Calu3 (cell line): Measurements from ENCODE around the gene PAQR4. TPM values are rescaled to one million over a fixed set of nuclear protein-coding genes. Genes with fewer than 3 reads are reported as not detected.
A peak's percentile ranks its signal among the peaks of the same experiment; 100 is the strongest.

Experiments
- Bru-seq: library from RNA; stranded (reverse); fragments of 400-500 nt; gene quantifications from one replicate; lab custom pipeline; 2021; lab: Mats Ljungman, UMichigan
- BruChase-seq, 2 experiments: library from RNA; stranded (reverse); fragments of 400-500 nt; gene quantifications; one replicate each; lab custom pipeline; 2021; lab: Mats Ljungman, UMichigan
- BruUV-seq: library from RNA; stranded (reverse); fragments of 400-500 nt; replicated peaks from 2 replicates; lab custom pipeline; 2021; lab: Mats Ljungman, UMichigan
- CTCF ChIA-PET: fragments of 300-600 bp; sonication (Branson Sonifier 250); formaldehyde crosslinking; loops from one replicate; lab custom pipeline; 2022; ENCODE audit warnings: antibody characterized with exemption; lab: Charles Lee
- DNase-seq: peaks from one replicate; pipeline ENCODE4 v3.0.0; 2022
- H3K27ac Mint-ChIP-seq: one replicate; pipeline ENCODE4 v1.8.0; 2022; ENCODE audit warnings: mixed read lengths; ENCODE audit not compliant: unreplicated experiment
- H3K27me3 Mint-ChIP-seq: one replicate; pipeline ENCODE4 v1.8.0; 2022; ENCODE audit warnings: mixed read lengths; ENCODE audit not compliant: unreplicated experiment
- H3K36me3 Mint-ChIP-seq: one replicate; pipeline ENCODE4 v1.8.0; 2022; ENCODE audit warnings: mild to moderate bottlenecking, moderate library complexity, mixed read lengths; ENCODE audit not compliant: insufficient read depth, unreplicated experiment
- H3K4me1 Mint-ChIP-seq: one replicate; pipeline ENCODE4 v1.8.0; 2022; ENCODE audit warnings: mild to moderate bottlenecking, low read depth, mixed read lengths; ENCODE audit not compliant: unreplicated experiment
- H3K4me3 Mint-ChIP-seq: one replicate; pipeline ENCODE4 v1.8.0; 2022; ENCODE audit warnings: mild to moderate bottlenecking, low read depth, moderate library complexity, mixed read lengths; ENCODE audit not compliant: unreplicated experiment
- H3K9me3 Mint-ChIP-seq: one replicate; pipeline ENCODE4 v1.8.0; 2022; ENCODE audit warnings: low read depth, mixed read lengths; ENCODE audit not compliant: unreplicated experiment
- CTCF ChIP-seq: fragments of 200-600 bp; IDR thresholded peaks from one replicate; pipeline ENCODE4 v1.8.0; 2022; ENCODE audit warnings: antibody characterized with exemption; ENCODE audit not compliant: unreplicated experiment
- intact Hi-C: fragments of 100-400 bp; cut with micrococcal nuclease; formaldehyde crosslinking; loops from one replicate; pipeline ENCODE4 v1.10.0; 2022; ENCODE audit not compliant: unreplicated experiment
- long read RNA-seq: library from polyadenylated mRNA; stranded (forward); transcript quantifications from one replicate; pipeline ENCODE4 v2.0.0, GENCODE V29; 2022
- total RNA-seq: library from RNA; stranded (reverse); gene quantifications from 2 replicates; pipeline ENCODE4 v1.2.3, GENCODE V29; 2022

The PAQR4 gene
- total RNA-seq: 51.0 and 56.0 TPM in 2 replicates
- percentile 67 among the genes with signal in this experiment for Bru-seq, nascent RNA
- BruChase-seq, experiment 1, labeled RNA remaining after a 6-hour chase: percentile 90 among the genes with signal in this experiment
- percentile 94 among the genes with signal in this experiment for BruChase-seq, experiment 2, labeled RNA remaining after a 2-hour chase
- long read RNA-seq, transcript PAQR4-201 (3 exons, 2,644 nt): minor isoform, 6 of 89 reads
- long read RNA-seq, transcript PAQR4-204 (2 exons, 869 nt): minor isoform, 7 of 89 reads
- long read RNA-seq, transcript PAQR4-202 (3 exons, 2,793 nt): major isoform, 37 of 89 reads
- long read RNA-seq, partial matches to known transcripts: 0 of 89 reads
- long read RNA-seq, other reads (novel, unspliced or antisense): 39 of 89 reads

- Mint-ChIP-seq H3K4me3 (peak within 1 kb of the TSS; percentile 83), H3K36me3 (peaks cover 70% of the 10 kb centered on the region), H3K27ac (peak within 1 kb of the TSS; percentile 72), H3K9me3 (no peaks in the 10 kb centered on the region), H3K4me1 (peaks cover 31% of the 10 kb centered on the region), H3K27me3 (peaks cover 35% of the 10 kb centered on the region)
- no peak for TF ChIP-seq CTCF
- CTCF ChIA-PET: interaction anchor here (0.6 to 1.3 kb wide), 9 partner anchors 8 to 287 kb away, joined by 3 to 10 read pairs (median 3); partner anchors contain the start of genes KCTD5 and TNFRSF12A
- intact Hi-C loops: no loop called here
- BruUV-seq: no TSS peak
- DNase-seq: peak; percentile 97
Observed at GRCh38 chr16:2968738-2969544, at the start of gene PAQR4. Gene PAQR4, plus strand, starts transcription at chr16:2969348. Its CDS starts 327 bp downstream, at chr16:2969675.

GRCh38 chr16:2919511-2920255 lies 49.5 kb upstream of the PAQR4 start:
- Mint-ChIP-seq H3K27me3 (no peaks in the 10 kb centered on the region), H3K4me1 (no peaks in the 10 kb centered on the region), H3K36me3 (peaks cover 19% of the 10 kb centered on the region), H3K4me3 (no peak overlapping the region), H3K9me3 (no peaks in the 10 kb centered on the region), H3K27ac (no peak overlapping the region)
- CTCF ChIA-PET: interaction anchor here (0.7 to 1.0 kb wide), 3 partner anchors 28 to 45 kb away, joined by 3 to 5 read pairs (median 3); no protein-coding TSS in a partner anchor
- peak; percentile 84 for TF ChIP-seq CTCF
- intact Hi-C loops: loop anchor here (2.0 kb wide), 1 partner anchor 45 kb away; no protein-coding TSS in a partner anchor
- no TSS peak for BruUV-seq
- DNase-seq: peak; percentile 64

GRCh38 chr16:2923481-2923880 lies 45.7 kb upstream of the PAQR4 start:
- H3K9me3 Mint-ChIP-seq: no peaks in the 10 kb centered on the region
- TF ChIP-seq CTCF: no peak

More at GRCh38 chr16:2923481-2923880, 45.7 kb upstream of the PAQR4 start:
- CTCF ChIA-PET: no interaction called here
- H3K4me3 Mint-ChIP-seq: no peak overlapping the region
- no peak overlapping the region for H3K27ac Mint-ChIP-seq
- peaks cover 16% of the 10 kb centered on the region for H3K36me3 Mint-ChIP-seq
- H3K4me1 Mint-ChIP-seq: peaks cover 15% of the 10 kb centered on the region
- no TSS peak for BruUV-seq
- intact Hi-C loops: no loop called here
- H3K27me3 Mint-ChIP-seq: no peaks in the 10 kb centered on the region
- no peak for DNase-seq
